ENCODE results near the gene NIPAL3.

DNA sequence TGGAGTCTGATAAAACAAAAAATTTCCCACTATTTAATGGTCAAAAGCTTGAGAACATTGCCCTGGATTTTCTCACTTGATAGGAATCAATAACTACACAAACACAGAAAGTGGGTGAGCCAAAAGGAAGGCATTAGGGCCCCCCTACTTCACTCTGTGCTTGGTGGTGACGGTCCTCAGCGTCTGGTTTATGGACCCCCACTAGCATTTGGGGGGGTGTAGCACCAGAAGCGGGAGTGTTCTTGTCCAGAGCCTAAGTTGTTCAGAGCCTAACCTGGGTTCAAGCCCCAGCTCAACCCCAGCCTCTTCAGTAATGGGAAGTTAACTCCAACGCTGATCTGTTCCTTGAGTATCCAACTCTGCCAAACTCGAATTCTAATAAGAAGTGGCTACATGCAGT is 35.1 kb upstream of the NIPAL3 start:
- TF ChIP-seq POLR2A (IDR thresholded peaks at IDR 0.05; ENCODE audit: low read depth, low read length): no peak
- no peak for TF ChIP-seq POLR2AphosphoS5 (IDR thresholded peaks at IDR 0.05; ENCODE audit: low read depth, low read length)
- no peak for TF ChIP-seq SPI1 (IDR thresholded peaks at IDR 0.05; ENCODE audit: low read depth, low read length)
- TF ChIP-seq TAF1 (IDR thresholded peaks at IDR 0.05; ENCODE audit: low read depth, low read length): no peak
- no peak for TF ChIP-seq POU2F2 (IDR thresholded peaks at IDR 0.05; ENCODE audit: low read depth, low read length)
- TF ChIP-seq PAX5 (IDR thresholded peaks at IDR 0.05; ENCODE audit: insufficient read depth, low read length, severe bottlenecking): no peak

All from GM12891 (cell line).